ENCODE measurements around the gene VARS2.

DNA sequence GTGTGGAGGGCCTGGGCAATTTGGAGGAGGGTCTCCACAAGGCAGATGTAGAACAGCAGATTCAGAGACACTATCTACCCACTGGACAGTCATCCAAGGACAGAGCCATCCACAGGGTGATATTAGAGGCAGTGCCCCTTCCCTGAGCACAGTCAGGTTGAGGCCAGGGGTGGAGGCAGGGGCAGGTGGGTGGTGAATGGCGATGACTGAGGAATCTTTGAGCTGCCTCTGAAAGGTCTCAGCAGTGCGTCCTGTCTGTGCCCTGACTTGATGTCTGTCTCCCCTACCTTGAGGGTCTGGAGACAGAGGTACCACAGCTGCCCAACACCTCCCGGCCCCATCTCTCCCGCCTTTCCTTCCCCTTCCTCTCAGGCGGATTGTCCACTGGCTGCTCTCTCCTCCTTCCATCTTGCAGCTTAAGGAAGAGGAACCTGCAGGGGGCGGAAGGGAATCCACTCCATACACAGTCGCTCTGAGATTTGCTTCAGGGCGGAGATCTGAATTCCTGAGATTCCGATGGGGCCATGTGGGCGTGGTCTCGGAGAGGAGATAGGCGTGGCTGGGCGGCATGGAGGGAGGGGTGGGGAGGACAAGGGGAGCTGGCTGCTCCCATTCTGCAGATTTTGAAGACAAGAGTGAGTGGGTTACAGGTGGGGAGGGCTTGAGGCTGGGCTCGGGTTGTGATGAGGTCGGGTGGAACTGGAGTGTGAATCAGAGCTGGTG, 28.5 kb downstream of the VARS2 start:
- TF ChIP-seq POLR2A (IDR thresholded peaks at IDR 0.05) = no peak
- TF ChIP-seq, protein P1, sequence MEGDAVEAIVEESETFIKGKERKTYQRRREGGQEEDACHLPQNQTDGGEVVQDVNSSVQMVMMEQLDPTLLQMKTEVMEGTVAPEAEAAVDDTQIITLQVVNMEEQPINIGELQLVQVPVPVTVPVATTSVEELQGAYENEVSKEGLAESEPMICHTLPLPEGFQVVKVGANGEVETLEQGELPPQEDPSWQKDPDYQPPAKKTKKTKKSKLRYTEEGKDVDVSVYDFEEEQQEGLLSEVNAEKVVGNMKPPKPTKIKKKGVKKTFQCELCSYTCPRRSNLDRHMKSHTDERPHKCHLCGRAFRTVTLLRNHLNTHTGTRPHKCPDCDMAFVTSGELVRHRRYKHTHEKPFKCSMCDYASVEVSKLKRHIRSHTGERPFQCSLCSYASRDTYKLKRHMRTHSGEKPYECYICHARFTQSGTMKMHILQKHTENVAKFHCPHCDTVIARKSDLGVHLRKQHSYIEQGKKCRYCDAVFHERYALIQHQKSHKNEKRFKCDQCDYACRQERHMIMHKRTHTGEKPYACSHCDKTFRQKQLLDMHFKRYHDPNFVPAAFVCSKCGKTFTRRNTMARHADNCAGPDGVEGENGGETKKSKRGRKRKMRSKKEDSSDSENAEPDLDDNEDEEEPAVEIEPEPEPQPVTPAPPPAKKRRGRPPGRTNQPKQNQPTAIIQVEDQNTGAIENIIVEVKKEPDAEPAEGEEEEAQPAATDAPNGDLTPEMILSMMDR (IDR thresholded peaks at IDR 0.05) = peak in 8 of 12 donors; percentile 23 to 53 (median 36)
